T-cell (primary cell): ENCODE data around the gene UVSSA. TPM values are rescaled to one million over a fixed set of nuclear protein-coding genes. Genes with fewer than 3 reads are reported as not detected.

Experiments used
- ATAC-seq, 4 experiments: fragments of 200-7000 bp in 3 of 4; fragments of 150-1000 bp in 1 of 4; cut with Tn5 transposase; replicated peaks in 1 of 4; 1 replicate in 3 of 4; 2 replicates in 1 of 4; pipeline ENCODE4 v1.10.0; 2021; ENCODE audit warnings: moderate library complexity in 3 of 4, mild to moderate bottlenecking in 2 of 4, moderate number of reproducible peaks in 1 of 4
- CTCF ChIA-PET, 2 donors: fragments of 300-600 bp; sonication (Branson Sonifier 250); formaldehyde crosslinking; loops; one replicate each; lab custom pipeline; 2022; ENCODE audit warnings: antibody characterized with exemption in 2 of 2; lab: Charles Lee
- POLR2A ChIA-PET, 2 donors: fragments of 300-600 bp; sonication (Branson Sonifier 250); formaldehyde crosslinking; loops; one replicate each; lab custom pipeline; 2022; ENCODE audit warnings: antibody characterized with exemption in 2 of 2; lab: Charles Lee
- DNase-seq, 35 experiments: peaks; one replicate each; pipeline versions ENCODE4 v3.0.0 to v3.0.0-alpha.2; 2013 to 2023
- H3K27ac ChIP-seq: one replicate; pipeline ENCODE4 v1.5.1; 2013; ENCODE audit warnings: low read length
- H3K27me3 ChIP-seq, 2 experiments: replicated peaks in 1 of 2; 1 replicate in 1 of 2; 2 replicates in 1 of 2; pipeline versions ENCODE4 v1.6.1 to v1.7.0; 2013; ENCODE audit warnings: low read length in 1 of 2, mixed read lengths in 1 of 2; ENCODE audit not compliant: control insufficient read depth in 2 of 2, insufficient read depth in 2 of 2; ENCODE audit errors: extremely low read depth in 1 of 2
- H3K36me3 ChIP-seq, 2 donors: 1 replicate in 1 of 2; 2 replicates in 1 of 2; pipeline versions ENCODE4 v1.6.1 to v1.7.0; 2013; ENCODE audit warnings: low read length in 1 of 2; ENCODE audit not compliant: control insufficient read depth in 2 of 2, insufficient read depth in 1 of 2; ENCODE audit errors: extremely low read depth in 1 of 2
- H3K4me1 ChIP-seq, 2 experiments: 1 replicate in 1 of 2; 2 replicates in 1 of 2; pipeline versions ENCODE4 v1.6.1 to v1.7.0; 2013; ENCODE audit warnings: low read length in 2 of 2, mixed read lengths in 1 of 2; ENCODE audit not compliant: insufficient read depth in 2 of 2, control insufficient read depth in 1 of 2; ENCODE audit errors: extremely low read depth in 1 of 2
- H3K4me3 ChIP-seq, 2 donors: 1 replicate in 1 of 2; 2 replicates in 1 of 2; pipeline versions ENCODE4 v1.5.1 to v1.7.0; 2013; ENCODE audit warnings: mild to moderate bottlenecking in 2 of 2, low read length in 1 of 2, moderate library complexity in 1 of 2; ENCODE audit not compliant: control insufficient read depth in 1 of 2; ENCODE audit errors: extremely low read depth in 1 of 2
- H3K9me3 ChIP-seq: 2 replicates; pipeline ENCODE4 v1.7.0; 2013
- H3K27ac Mint-ChIP-seq, 2 donors: one replicate each; pipeline ENCODE4 v1.8.0; 2020 to 2021; ENCODE audit warnings: mild to moderate bottlenecking in 2 of 2, mixed read lengths in 2 of 2
- H3K27me3 Mint-ChIP-seq, 2 donors: one replicate each; pipeline ENCODE4 v1.8.0; 2021 to 2022; ENCODE audit warnings: mixed read lengths in 2 of 2
- H3K36me3 Mint-ChIP-seq: one replicate; pipeline ENCODE4 v1.8.0; 2021; ENCODE audit warnings: mixed read lengths
- H3K4me1 Mint-ChIP-seq, 3 donors: one replicate each; pipeline ENCODE4 v1.8.0; 2020 to 2022; ENCODE audit warnings: mixed read lengths in 3 of 3, mild to moderate bottlenecking in 1 of 3
- H3K4me3 Mint-ChIP-seq, 3 donors: one replicate each; pipeline ENCODE4 v1.8.0; 2020 to 2022; ENCODE audit warnings: mild to moderate bottlenecking in 3 of 3, mixed read lengths in 3 of 3, moderate library complexity in 3 of 3
- H3K9me3 Mint-ChIP-seq, 3 donors: one replicate each; pipeline ENCODE4 v1.8.0; 2020 to 2022; ENCODE audit warnings: mixed read lengths in 3 of 3
- WGBS: methylation state at CpG from one replicate; pipeline ENCODE4 v1.1.5; 2013; ENCODE audit warnings: missing lambda C conversion rate; ENCODE audit not compliant: insufficient coverage; 5-methylcytosine and 5-hydroxymethylcytosine counted together
- total RNA-seq, 35 experiments: library from RNA in 6 of 35; stranded (reverse) in 6 of 35; fragments of 120-200 nt in 1 of 35; gene quantifications; one replicate each; pipeline versions ENCODE4 v1.2.1 to v1.2.4 and lab custom pipeline; 2013 to 2026

UVSSA gene
- total RNA-seq, 5 donors from 2014 or later (not counting 1 experiment from before 2014, with no cell fraction given), result 39.9 to 53.7 (median 42.7) TPM

DNA sequence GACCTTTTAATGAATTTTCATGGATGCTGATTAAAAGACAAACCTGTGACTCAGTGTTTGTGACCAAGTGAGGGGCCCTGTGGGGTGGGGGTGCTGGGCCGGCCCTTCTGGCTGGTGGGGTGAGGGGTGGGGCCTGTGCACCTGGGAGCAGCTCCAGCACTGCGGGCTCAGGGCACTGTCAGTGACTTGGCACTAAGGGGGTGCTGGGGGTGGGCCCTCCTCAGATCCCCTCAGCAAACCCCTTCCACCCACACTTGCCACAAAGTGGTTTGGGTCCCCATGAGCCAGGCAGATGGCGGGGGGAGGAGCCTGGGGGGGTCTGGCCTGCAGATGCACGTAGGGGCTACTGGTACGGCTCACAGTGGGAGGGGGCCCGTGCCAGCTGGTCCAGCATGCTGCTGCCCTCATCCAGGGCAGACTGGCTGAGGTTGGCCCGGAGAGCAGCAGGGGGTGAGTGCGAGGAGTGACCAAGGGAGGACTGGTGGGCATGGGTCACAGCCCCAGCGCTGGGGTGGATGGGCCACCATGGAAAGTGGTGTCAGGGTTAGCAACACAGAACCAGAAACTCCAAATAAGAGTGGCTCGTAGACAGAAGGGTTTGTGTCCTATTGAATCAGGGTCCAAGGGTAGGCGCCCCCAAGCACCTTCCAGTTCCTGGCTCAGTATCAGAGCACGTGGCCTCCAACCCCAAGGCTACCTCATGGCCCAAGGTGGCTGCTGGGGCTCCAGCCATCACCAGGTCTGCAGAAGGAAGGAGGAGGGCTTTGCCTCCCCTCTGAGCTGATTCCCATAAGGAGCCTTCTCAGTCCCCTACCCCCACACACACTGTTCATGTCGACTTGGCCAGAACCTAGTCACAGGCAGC lies 49.2 kb downstream of the UVSSA start:
- H3K9me3 ChIP-seq, result no peaks in the 10 kb centered on the region
- Mint-ChIP-seq H3K27ac (no peak overlapping the region), H3K4me1 (peaks cover 0 to 4% (median 0%) of the 10 kb centered on the region in 3 donors), H3K36me3 (peaks cover 13% of the 10 kb centered on the region), H3K9me3 (no peaks in the 10 kb centered on the region), H3K4me3 (no peak overlapping the region), H3K27me3 (peaks cover 0 to 14% of the 10 kb centered on the region in 2 donors)
- 94% methylated on average over 5 of the region's 13 CpGs for WGBS
- CTCF ChIA-PET, result no interaction called here
- H3K36me3 ChIP-seq, result peaks cover 0 to 4% of the 10 kb centered on the region in 2 donors
- H3K27me3 ChIP-seq, result peaks cover 0 to 20% of the 10 kb centered on the region in 2 experiments
- POLR2A ChIA-PET, result no interaction called here
- no peak overlapping the region for H3K4me3 ChIP-seq
- H3K4me1 ChIP-seq, result no peaks in the 10 kb centered on the region
- no peak overlapping the region for H3K27ac ChIP-seq
- no peak for ATAC-seq
- peak in 1 of 35 experiments; percentile 2 for DNase-seq

DNA sequence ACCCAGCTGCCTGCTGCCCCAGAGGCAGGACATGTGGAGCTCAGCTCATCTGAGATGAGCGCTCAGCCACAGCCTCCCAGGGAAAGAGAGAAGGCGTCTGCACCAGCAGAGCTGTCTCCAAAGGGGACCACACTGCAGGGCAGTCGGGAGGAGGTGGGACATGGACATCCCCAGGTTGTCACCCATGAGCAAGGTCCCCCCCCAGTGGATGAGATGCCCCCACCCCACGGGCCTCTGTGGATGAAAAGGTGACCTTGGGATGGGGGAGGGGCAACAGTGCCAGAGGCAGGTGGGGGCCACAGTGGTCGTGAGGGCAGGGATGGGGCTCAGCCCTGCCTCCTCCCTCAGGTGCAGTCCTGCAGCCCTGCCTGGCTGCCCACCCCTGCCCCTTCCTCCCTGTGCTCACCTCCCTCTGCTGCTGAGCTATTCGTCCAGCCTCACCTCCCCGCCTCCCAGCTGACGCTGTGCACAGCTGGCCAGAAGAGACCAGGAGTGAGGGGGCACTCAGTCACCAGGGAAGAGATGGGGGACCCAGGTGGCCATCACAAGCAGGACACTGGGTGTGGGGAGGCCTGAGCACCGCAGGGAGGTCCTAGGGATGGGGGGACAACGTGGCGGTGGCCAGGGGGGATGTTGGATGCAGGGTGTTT lies 49.9 kb downstream of the UVSSA start:
- H3K27ac Mint-ChIP-seq, result no peak overlapping the region

DNA sequence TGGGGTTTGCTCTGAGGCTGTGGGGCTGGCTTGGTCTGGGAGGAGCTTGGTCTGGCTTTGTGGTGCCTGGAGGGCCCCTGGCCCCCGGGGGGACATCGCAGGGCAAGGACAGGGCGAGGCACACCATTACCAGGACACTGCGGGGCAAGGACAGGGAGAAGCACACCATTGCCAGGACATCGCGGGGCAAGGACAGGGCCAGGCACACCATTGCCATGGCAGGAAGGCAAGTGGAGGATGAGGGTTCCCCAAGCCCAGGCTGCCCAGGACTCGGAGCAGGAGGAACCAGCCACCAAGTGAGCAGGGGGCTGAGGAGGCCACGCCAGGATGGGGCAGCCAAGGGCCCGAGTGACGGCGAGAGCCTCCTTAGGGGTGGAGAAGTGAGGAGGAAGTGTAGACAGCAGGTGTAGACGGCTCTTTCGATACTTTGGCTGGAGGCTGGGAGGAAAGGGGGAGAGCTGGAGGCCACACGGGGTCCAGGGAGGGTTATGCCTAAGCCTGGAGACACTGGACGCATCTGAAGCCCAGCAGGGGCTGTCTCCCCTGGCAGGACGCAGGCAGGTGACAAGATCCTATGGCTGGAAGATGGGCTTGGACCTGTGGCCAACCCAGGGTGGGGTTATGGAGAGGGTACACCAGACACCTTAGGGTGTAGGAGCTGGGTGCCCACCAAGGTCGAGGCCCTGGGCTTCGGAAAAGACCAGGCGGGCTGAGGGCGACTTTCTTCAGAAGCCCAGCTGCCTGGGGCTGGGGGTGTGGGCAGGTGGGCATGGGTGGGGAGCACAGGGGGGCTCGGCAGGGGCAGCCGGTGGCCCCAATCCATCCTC lies 51.9 kb downstream of the UVSSA start:
- ChIA-PET CTCF (no interaction called here), POLR2A (no interaction called here)
- DNase-seq (peak in 2 of 35 experiments; percentile 3 to 23), ATAC-seq (no peak)
- Histone ChIP-seq H3K27ac (no peak overlapping the region), H3K4me1 (peaks cover 0 to 5% of the 10 kb centered on the region in 2 experiments), H3K9me3 (no peaks in the 10 kb centered on the region), H3K36me3 (peaks cover 0 to 2% of the 10 kb centered on the region in 2 donors), H3K27me3 (peaks cover 0 to 43% of the 10 kb centered on the region in 2 experiments), H3K4me3 (no peak overlapping the region)
- Mint-ChIP-seq H3K4me1 (peaks cover 0 to 9% (median 0%) of the 10 kb centered on the region in 3 donors), H3K27me3 (peaks cover 0 to 26% of the 10 kb centered on the region in 2 donors), H3K36me3 (peaks cover 9% of the 10 kb centered on the region), H3K9me3 (no peaks in the 10 kb centered on the region), H3K27ac (no peak overlapping the region), H3K4me3 (no peak overlapping the region)
- 89% methylated on average over 16 of the region's 22 CpGs for WGBS

More for the DNA sequence above, 49.9 kb downstream of the UVSSA start:
- Mint-ChIP-seq H3K4me3 (no peak overlapping the region), H3K4me1 (peaks cover 0 to 7% (median 0%) of the 10 kb centered on the region in 3 donors), H3K9me3 (no peaks in the 10 kb centered on the region), H3K27me3 (peaks cover 0 to 19% of the 10 kb centered on the region in 2 donors), H3K36me3 (peaks cover 13% of the 10 kb centered on the region)
- no peak for DNase-seq
- POLR2A ChIA-PET, result no interaction called here
- ATAC-seq, result no peak
- 96% methylated on average over 4 of the region's 11 CpGs for WGBS
- no peaks in the 10 kb centered on the region for H3K4me1 ChIP-seq
- CTCF ChIA-PET, result no interaction called here
- H3K4me3 ChIP-seq, result no peak overlapping the region
- H3K36me3 ChIP-seq, result peaks cover 0 to 4% of the 10 kb centered on the region in 2 donors
- H3K27me3 ChIP-seq, result peaks cover 0 to 28% of the 10 kb centered on the region in 2 experiments
- H3K9me3 ChIP-seq, result no peaks in the 10 kb centered on the region
- no peak overlapping the region for H3K27ac ChIP-seq

DNA sequence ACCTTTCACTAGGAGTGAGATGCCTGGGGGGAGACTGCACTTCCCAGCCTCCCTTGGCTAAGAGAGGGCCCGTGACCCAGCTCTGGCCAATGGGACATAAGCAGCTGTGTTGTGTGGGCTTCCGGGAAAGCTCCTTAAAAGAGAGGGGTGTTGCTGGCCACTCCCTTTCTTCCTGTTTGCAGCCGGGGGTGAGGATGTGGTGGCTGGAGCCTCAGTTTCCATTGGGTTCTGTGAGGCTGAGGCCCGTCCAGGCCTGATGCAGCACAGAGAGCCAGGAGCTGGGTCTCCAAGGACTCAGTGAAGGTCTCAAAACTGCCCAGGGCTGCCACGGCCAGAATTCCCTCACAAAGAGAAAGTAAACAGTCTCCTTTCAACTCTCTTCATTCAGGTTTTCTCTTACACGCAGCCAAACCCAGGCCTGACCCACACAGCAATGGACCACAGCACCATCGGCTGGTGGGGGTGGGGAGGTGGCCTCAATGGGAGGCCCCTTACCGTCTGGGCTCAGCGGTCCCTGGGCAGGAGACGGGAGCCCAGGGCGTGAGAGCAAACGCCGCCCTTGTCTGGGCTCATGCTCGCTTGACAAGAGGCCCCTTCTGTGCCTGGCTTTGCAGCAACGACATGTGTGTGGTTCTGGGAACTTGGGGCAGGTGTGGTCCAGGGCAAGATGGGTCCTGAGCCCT lies 52.6 kb downstream of the UVSSA start:
- H3K4me1 ChIP-seq, result peaks cover 0 to 10% of the 10 kb centered on the region in 2 experiments
- H3K36me3 ChIP-seq, result no peaks in the 10 kb centered on the region
- ChIA-PET POLR2A (no interaction called here), CTCF (no interaction called here)
- ATAC-seq (no peak), DNase-seq (peak in 1 of 35 experiments; percentile 1)
- no peak overlapping the region for H3K27ac ChIP-seq
- WGBS, result 91% methylated on average over 6 of the region's 15 CpGs
- no peaks in the 10 kb centered on the region for H3K9me3 ChIP-seq
- Mint-ChIP-seq H3K4me1 (peaks cover 0 to 9% (median 0%) of the 10 kb centered on the region in 3 donors), H3K9me3 (no peaks in the 10 kb centered on the region), H3K36me3 (peaks cover 4% of the 10 kb centered on the region), H3K27me3 (peaks cover 0 to 30% of the 10 kb centered on the region in 2 donors), H3K4me3 (no peak overlapping the region), H3K27ac (no peak overlapping the region)
- peaks cover 0 to 50% of the 10 kb centered on the region in 2 experiments for H3K27me3 ChIP-seq
- H3K4me3 ChIP-seq, result no peak overlapping the region

DNA sequence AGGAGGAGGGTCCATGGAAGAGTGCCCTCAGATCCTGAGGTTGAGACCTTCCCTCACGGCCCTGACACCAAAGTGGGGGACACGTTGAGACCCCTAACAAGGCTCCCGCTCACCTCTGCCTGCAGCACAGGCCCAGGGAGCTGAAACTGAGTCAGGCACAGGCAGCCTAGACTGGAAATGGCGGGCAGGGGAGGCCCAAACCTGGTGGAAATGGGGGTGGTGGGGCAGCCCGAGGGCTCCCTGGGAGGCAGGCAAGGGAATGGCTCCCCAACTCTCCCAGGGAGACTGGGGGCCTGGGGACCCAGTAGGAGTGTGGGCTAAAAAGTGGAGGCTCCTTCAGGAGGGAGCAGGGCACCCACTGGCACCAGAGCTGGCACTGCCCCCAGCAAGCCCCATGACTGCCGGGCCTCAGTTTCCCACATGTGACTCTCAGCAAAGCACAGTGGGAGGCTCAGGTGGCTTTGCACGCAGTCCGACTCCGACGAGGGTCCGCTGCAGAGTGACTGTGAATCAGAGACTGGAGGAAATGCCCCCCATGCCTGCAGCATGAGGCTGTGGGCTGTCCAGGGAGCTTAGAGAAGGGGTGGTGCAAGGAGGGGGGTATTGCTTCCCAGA lies 53.3 kb downstream of the UVSSA start:
- H3K27me3 Mint-ChIP-seq, result peaks cover 2 to 37% of the 10 kb centered on the region in 2 donors
- H3K4me1 Mint-ChIP-seq, result peaks cover 2 to 12% (median 3%) of the 10 kb centered on the region in 3 donors
- no peaks in the 10 kb centered on the region for H3K9me3 Mint-ChIP-seq
- no peak overlapping the region for H3K4me3 Mint-ChIP-seq
- DNase-seq, result peak in 1 of 35 experiments; percentile 1
- H3K36me3 Mint-ChIP-seq, result peaks cover 4% of the 10 kb centered on the region
- 86% methylated on average over 8 of the region's 11 CpGs for WGBS
- H3K27me3 ChIP-seq, result peaks cover 0 to 57% of the 10 kb centered on the region in 2 experiments
- ChIA-PET CTCF (no interaction called here), POLR2A (no interaction called here)
- ATAC-seq, result no peak
- H3K9me3 ChIP-seq, result no peaks in the 10 kb centered on the region
- peaks cover 0 to 12% of the 10 kb centered on the region in 2 experiments for H3K4me1 ChIP-seq
- no peaks in the 10 kb centered on the region for H3K36me3 ChIP-seq
- H3K27ac Mint-ChIP-seq, result no peak overlapping the region
- H3K4me3 ChIP-seq, result no peak overlapping the region
- no peak overlapping the region for H3K27ac ChIP-seq
